GM21786 (cell line): ENCODE results near the gene CHST15.
"Not testable (repeated sequence)": the region's sequence is repeated elsewhere in the genome, so short reads cannot be mapped to it uniquely, and the experiment has no call there.

Source experiments
- ATAC-seq: cut with Tn5 transposase; IDR thresholded peaks from one replicate; pipeline ENCODE4 v1.9.1; 2021; ENCODE audit not compliant: unreplicated experiment

CHST15 gene

DNA sequence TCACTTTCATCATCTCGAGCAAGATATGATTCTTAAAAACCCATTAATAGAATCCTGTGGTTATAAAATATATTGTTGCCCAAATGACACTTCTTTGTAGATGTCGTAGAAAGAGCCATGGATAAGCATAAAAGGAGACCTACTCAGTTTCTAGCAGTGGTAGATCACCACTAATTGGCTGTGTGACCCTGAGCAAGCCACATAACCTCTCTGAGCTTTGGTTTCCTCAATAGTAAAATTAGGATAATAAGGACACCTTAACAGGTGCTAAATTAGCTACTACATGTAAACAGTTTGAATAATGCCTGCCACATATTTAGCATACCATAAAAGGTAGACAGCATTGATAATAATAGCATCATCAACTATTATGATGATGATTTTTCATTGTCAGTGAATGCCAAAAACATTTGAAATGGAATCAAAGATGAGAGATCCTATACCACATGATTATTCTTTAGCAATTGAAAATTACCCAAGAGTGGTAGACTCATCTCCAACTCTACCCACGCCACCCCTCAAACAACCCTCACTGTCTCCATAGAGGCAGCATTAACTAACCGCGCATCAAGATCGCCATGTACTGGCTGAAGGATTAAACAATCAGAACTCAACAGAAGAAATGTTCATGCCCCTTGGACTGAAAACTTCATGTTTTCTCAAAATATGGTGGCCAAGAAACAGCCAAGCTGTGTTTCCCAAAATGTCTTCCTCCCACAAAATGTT, 45.8 kb downstream of the CHST15 start:
- ATAC-seq = no peak

DNA sequence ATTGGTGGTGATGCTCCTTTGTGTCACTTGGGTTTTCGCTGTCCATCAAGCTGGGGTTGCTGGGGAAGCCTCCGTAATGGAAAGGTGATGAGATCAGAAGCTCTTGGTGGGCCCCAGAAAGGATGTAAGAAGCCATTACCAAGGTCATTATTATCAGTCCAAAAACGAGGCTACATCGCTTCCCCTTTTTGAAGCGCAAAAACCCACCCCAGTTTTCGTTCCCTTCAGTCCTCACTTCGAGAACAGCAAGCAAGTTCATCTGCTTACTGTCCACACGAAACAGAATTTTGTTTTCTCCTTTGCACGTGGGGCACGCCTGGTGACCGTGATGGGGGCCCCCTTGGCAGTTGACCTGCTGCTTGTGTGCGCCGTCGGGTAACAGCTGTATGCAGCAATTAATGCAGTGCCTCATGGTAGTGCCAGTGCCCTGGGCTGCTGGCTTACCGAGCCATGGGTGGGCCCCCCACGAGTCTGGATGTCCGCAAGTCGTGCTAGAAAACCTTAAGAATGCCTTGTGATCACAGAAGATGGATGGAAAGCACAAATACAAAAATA, 47.5 kb downstream of the CHST15 start:
- no peak for ATAC-seq

DNA sequence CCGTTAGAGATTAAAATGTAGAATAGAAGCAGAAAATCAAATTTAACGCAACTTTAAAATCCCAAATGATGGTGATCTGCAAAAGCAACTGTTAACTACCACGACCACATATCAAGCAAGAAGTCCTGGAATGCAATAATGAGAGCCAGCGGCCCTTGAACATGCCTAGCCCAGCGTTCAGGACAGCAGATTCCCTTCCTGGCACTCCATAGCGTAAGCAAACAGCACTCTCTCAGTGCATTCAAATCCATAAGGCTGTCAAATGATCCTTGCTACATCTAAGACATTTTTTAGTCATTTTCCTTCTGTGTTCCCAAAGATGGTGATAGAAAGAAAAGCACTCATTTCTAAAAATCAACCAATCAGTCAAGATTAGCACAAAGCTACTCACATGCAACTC, 48.1 kb downstream of the CHST15 start:
- ATAC-seq = no peak

DNA sequence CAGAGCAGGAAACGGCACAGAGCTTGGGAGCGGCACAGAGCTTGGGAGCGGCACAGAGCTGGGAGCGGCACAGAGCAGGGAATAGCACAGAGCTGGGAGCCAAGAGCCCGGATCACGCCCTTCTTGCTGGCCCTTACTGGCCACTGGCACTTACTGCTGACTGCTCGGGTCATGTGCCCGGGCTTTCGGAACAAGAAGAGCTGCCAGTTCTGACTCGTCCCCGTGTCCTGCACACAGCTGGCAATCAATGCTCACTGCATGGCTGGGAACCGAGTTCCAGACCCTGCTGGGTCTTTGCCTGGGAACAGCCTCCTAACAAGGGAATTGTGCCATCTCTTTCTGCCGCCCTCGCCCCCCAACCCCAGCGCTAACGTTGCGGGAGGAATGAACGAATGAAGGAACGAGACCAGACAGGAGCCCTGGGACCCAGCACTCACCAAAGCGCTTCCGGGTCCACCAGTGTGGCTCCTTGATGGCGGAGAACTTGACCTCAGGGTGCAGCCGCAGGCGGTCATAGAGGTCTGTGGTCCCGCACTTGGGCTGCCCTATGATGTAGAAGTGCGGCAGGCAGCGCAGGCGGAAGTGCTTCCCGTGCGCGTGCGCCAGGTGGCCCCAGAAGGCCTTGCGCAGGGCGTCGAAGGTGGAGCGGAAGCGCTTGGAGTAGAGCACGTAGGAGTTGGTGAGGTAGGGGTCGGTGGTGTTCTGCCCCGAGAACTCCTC, 49.1 kb downstream of the CHST15 start:
- no peak for ATAC-seq

DNA sequence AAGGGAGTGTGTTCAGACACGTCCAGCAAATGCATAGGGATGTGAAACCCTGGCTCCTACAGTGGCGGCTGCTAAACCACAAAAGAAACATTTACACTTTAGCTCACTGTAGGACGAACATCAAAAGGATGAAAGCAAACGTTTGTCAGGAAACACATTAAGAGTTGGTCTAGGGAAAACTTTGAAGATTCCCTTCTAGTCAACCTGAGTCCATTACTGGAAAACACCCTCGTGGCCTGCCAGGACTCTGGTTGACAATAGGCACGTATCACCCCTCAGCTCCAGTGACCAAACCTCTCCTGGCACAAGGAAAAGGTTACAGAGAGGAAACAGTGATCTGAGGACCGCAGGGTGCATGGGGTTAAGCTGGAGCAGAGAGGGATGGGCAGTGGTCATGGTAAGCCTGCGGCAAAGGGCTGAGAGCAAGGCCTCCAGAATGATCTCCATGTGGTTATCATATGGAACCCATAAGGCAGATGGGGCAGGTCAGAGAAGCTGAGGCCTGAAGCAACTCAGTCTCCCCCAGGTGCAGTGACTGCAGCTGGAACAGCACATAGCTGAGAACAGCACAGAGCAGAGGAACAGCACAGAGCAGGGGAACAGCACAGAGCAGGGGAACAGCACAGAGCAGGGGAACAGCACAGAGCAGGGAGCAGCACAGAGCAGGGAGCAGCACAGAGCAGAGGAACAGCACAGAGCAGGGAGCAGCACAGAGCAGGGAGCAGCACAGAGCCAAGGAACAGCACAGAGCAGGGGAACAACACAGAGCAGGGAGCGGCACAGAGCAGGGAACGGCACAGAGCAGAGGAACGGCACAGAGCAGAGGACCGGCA, 49.9 kb downstream of the CHST15 start:
- ATAC-seq = peak; percentile 74

DNA sequence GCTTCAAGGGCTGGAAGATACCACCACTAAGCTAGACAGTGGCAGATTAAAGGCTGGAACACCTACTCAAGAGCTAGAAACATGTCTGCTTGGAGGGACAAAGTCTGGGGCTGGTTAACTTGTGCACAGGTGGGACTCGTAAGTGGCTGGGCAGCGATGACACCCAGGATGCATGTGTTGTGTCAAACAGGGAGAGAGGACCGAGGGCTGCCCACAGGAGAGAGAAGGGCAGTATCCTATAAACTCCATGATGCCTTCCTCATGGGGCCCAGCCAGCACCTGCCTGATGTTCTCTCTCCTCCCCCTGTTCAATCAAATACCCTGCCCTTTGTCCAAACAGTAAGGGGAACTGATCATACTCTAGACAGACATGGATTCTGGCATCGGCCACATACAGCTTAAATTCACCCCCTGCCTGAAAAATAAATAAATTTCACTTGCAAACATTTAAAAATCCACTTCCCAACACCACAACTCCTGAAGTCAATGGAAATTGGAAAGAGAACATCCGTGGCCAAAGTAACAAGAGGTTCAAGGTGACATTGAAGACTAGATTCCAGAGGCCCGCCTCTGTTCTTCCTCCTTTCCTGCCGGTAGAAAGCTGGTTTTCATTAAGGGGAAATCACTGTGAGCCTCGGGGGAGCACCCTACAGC, 50.6 kb downstream of the CHST15 start:
- no peak for ATAC-seq

DNA sequence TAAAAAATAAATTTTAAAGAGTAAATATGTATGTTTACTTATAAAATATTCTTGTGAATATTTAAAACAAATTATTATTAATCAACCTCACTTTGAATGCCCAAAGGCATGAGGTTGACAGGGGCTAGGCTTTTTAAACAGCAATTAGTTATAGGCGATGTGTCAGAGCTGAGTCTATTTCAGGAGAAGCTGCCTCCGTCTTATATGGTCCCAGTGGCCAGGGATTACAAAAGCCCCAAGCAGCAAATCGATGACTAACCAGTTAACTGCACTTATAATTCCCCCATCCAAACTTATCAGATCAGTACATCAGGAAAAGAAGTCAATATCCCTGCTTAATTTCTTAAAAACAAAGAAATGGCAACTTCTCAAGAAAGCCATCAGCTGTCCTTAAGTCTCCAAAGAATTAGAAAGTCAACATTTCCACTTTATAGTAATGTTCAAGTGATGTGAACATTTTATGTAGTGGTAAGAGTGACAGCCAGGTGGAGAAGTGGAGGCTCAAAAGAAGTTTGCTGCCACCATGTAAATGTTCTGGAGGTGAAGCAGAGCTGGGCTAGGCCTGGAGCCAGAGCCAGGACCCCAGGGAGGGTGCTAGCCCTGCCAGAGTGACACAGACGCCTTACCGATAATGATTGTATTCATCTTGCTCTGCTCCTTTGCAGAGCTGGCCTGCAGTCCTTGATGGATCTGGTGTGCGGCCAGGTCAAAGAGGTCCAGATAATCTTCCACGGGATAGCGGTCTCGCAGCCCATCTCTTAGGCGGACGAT, 51.5 kb downstream of the CHST15 start:
- no peak for ATAC-seq

DNA sequence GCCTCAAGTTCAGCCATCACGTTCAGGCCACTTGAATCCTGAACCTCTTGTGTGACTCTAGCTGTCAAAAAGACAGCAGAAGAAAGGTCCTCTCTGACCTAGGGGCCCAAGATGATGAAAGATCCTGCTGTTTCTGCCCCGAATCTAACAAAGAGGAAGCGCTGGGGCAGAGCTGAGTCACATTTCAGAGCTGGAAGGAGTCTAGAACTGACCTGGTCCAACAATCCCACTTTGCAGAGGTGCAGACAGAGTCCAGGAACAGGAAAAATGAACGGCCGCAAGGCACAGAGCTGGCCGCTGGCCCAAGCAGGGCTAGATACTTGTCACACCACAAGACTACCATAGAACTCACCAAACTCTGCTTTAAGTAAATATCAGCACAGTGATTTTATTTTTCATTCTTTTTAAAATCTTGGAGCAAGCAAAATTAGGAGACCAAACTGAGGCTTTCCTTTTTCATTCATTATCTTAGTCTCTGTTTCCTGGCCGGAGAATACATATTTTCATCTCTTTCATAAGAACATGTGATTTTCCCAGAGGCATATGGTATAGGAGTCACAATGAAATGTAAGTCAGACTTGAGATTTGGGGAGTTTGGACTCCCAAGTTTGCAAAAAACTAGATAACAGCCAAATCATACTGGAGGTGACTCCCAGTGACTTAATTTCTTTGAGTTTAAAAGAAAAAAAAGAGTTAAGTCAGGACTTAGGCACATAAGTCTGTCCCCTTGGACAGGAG, 52.8 kb downstream of the CHST15 start:
- no peak for ATAC-seq

DNA sequence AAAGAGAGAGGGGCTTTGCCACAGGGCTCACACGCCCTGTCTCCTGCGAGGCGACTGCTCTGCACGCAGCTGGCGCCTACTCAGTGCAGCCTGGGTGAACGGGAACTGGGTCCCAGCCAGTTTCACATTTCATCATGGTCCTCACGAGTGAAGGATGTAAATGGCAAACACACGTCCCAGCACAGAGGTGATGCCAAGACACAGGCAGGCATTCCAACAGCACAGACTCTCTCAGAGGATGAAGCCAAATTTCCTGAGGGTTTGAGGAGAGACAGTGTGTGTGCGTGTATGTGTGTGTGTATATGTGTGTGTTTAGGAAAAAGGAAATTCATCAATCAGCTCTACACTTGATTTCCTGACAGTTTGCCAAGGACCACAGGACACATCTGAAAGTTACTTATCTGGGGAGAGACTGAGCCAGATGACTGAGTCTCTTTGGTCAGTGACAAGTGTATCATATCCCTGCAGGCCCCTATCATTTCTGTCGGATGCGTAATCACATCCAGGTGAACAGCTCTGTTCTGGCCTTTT, 53.9 kb downstream of the CHST15 start:
- ATAC-seq = no peak

DNA sequence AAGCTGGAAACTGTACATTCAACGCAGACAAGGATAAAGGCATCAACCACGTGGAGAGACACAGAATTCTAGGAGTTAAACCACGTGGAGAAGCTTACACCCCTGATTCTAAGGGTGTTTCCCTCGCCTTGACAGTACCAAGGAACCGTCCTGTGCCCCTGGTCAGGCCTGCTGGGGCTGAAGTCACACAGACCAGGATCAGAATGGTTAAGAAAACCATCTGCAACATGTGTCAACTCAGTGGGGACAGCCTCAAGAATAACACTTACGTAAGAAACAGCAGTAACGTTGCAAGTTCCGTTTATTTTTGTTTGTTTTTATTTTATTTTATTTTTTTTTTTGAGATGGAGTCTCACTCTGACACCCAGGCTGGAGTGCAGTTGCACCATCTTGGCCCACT, 55.6 kb downstream of the CHST15 start:
- no peak for ATAC-seq

DNA sequence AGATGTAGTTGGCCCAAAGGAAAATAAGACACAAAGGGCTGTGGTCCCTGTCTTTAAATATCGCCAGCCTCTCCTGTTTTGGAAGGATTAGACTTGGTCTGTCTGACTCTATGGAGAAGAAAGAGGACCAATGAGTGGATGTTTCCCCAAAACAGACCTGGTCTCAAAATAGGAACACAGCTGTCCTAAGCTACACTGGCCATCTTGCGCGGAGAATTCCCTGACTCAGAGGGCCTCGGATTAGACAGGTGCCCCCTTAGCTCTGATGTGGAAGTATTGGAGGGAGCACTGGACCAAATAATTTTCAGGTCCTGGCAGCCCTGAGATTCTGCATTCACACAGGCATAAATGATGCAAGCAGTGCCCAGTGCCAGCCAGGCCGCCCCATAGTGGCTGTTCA, 56.1 kb downstream of the CHST15 start:
- no peak for ATAC-seq

DNA sequence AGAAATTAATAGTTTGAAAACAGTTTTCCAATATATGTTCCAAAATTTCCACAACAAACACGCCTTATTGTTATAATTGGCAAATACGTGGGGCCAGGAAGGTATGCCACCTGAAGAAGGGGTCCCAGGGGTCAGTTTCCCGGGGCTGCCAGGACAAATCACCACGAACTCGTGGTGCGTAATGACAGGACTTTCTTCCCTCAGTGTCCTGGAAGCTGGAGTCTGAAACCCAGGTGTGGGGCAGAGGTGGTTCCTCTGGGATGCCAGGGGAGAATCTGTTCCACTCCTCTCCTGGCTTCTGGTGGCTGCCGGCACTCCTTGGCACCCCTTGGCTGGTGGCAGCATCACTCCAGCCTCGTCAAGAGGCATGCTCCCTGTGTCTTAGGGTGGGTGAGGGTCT, 56.7 kb downstream of the CHST15 start:
- ATAC-seq = no peak

DNA sequence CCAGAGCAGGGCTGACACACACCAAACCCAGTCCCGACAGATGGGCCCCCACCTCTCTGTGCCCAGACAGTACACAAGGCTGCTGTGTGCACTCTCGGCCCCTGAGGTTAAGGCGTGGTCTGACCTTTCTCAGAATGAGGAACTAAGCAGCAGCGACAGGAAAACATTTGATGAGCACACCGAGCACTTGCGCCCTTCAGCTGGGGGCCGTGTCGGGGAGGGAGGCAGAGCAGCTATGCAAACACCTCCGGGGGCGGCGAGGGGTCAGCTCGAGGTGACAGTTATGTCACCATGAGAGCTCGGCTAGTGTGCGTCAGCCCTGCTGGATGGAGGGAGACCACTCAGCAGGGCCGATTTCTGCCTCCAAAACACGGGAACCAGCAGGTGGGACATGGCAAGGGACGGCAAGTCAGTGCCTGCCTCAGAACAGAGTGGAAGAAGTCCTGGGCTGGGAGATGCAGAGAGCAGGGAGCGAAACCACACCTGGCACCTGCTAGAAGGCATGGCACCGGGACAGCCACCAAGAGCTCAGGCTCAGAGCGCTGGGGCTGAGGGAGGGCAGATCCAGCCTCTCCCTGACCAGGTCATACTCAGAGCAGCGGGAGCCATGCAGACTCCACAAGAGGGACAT, 57.4 kb downstream of the CHST15 start:
- peak; percentile 99 for ATAC-seq

DNA sequence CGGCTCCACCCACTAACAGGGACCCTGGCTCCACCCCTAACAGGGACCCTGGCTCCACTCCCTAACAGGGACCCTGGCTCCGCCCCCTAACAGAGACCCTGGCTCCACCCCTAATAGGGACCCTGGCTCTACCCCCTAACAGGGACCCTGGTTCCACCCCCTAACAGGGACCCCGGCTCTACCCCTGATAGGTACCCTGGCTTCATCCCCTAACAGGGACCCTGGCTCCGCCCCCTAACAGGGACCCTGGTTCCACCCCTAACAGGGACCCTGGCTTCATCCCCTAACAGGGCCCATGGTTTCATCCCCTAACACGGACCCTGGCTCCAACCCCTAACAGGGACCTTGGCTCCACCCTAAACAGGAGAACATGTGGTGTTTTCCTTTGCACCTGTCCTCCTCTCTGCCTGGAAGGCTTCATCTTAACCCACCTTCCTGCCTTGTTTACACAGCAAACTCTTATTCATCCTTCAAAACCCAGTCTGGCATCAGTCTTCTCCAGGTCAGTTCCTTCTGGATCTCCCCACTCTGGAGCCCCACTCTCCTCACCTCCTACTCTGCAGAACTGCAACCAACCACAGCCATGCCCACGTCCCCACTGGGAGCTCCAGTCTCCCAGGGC, 58.0 kb downstream of the CHST15 start:
- no peak for ATAC-seq

DNA sequence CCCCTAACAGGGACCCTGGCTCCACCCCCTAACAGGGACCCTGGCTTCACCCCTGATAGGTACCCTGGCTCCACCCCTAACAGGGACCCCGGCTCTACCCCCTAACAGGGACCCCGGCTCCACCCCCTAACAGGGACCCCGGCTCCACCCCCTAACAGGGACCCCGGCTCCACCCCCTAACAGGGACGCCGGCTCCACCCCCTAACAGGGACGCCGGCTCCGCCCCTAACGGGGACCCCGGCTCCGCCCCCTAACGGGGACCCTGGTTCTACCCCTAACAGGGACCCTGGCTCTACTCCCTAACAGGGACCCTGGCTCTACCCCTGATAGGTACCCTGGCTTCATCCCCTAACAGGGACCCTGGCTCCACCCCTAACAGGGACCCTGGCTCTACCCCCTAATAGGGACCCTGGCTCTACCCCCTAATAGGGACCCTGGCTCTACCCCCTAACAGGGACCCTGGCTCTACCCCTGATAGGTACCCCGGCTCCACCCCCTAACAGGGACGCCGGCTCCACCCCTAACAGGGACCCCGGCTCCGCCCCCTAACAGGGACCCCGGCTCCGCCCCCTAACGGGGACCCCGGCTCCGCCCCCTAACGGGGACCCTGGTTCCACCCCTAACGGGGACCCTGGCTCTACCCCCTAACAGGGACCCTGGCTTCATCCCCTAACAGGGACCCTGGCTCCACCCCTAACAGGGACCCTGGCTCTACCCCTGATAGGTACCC, 58.7 kb downstream of the CHST15 start:
- not testable (repeated sequence) for ATAC-seq

DNA sequence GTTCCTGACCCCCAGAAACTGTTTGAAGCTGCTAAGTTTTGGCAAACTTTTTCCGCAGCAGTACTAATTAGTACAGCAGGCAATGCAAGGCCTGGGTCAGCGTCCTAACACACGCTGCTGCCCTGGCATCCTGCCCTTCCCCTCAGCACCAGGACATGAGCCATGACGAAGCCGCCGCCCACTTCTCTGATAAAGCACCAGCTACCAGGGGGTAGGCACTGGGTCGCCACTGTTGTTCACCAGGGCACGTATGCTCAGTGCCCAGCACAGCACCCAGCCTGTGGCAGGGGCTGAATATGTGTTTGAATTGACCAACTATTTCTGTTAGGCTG, 59.5 kb downstream of the CHST15 start:
- ATAC-seq = no peak

DNA sequence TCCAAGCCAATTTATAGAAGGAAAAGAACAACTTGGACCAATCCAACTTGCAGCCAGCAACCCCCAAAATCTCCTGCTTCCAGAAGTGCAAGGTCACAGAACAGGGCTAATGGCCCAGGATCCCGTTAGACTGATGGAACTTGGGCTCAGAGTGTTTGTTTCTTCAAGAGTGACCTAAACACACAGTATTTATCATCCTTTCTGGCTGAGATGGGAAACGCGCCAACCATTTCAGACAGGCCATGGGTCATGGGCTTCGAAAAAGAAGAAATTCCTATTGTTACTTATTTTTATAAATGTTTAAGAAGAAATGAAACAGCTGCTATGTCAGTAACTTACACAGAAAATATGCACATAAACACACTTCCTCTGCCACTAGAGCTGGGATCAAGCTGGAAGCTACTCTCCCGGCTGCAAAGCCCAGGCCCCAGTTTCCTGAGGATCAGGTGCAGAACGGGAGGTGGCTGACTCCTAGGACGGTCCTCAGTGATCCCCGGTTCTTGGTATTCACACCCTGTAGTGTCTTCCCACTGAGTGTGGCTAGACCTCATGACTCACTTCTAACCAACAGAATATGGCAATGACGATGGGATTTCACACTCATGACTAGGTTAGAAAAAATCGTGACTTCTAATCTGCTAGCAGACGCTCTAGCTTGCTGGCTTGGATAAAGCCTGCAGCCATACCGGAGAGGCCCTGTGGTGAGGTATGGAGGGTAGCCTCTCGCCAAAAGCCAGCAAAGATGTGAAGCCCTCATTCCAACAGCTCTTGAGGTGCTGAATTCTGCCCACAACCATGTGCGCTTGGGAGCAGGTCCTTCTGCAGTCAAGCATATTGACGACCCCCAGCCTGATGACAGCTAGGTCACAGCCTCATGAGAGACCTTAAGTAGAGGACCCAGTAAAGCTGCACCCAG, 60.2 kb downstream of the CHST15 start:
- no peak for ATAC-seq
